GM12878 (cell line): ENCODE data around the gene AGBL4.

Experiments
- HCFC1 ChIP-seq: fragments of 150-350 bp; IDR thresholded peaks from 2 replicates; pipeline ENCODE4 v1.6.1; 2014; ENCODE audit warnings: low read length
- POLR2AphosphoS5 ChIP-seq: IDR thresholded peaks from 2 replicates; pipeline ENCODE4 v1.6.1; 2011; ENCODE audit warnings: mild to moderate bottlenecking, low read length, inconsistent platforms
- YY1 ChIP-seq: IDR thresholded peaks from 2 replicates; pipeline ENCODE4 v1.6.1; 2011; ENCODE audit warnings: low read depth, mild to moderate bottlenecking, low read length
- ZNF24 ChIP-seq: fragments of 450-650 bp; IDR thresholded peaks from 2 replicates; pipeline ENCODE4 v1.6.1; 2017; ENCODE audit warnings: antibody characterized with exemption, mild to moderate bottlenecking
- TF ChIP-seq, protein P1 (sequence below): IDR thresholded peaks from 2 replicates; pipeline ENCODE4 v1.6.1; 2012; ENCODE audit warnings: mild to moderate bottlenecking, low read depth, low read length
- TF ChIP-seq, protein P2 (sequence below), 3 experiments: IDR thresholded peaks in 2 of 3; conservative IDR thresholded peaks in 1 of 3; 2 replicates each; pipeline ENCODE4 v1.5.1; 2011; ENCODE audit warnings: low read depth in 3 of 3, low read length in 3 of 3, mild to moderate bottlenecking in 3 of 3, control low read depth in 2 of 3, moderate library complexity in 2 of 3, inconsistent platforms in 1 of 3, mixed read lengths in 1 of 3; ENCODE audit not compliant: control insufficient read depth in 2 of 3, insufficient read depth in 1 of 3; ENCODE audit errors: extremely low read depth in 1 of 3

DNA sequence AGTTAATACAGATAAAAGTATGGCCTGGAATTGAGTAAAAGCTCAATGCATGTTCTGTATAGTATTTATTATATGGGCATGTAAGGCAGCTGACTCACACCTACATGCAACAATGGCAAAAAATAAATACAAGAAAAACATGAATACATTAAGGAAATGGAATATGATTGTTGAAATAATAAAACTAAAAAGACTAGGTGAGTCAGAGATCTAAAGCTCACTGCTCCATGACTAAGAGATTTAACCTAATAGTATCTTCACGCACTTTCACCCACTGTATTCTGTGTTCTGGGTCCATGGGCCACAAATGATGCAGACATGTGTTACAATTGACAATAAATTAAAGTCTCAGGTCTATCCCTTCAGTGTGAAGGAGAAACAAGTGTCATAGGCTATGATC lies 607.0 kb downstream of the AGBL4 start:
- TF ChIP-seq ZNF24, result no peak
- TF ChIP-seq YY1, result no peak
- TF ChIP-seq HCFC1, result no peak
- TF ChIP-seq, protein P1, sequence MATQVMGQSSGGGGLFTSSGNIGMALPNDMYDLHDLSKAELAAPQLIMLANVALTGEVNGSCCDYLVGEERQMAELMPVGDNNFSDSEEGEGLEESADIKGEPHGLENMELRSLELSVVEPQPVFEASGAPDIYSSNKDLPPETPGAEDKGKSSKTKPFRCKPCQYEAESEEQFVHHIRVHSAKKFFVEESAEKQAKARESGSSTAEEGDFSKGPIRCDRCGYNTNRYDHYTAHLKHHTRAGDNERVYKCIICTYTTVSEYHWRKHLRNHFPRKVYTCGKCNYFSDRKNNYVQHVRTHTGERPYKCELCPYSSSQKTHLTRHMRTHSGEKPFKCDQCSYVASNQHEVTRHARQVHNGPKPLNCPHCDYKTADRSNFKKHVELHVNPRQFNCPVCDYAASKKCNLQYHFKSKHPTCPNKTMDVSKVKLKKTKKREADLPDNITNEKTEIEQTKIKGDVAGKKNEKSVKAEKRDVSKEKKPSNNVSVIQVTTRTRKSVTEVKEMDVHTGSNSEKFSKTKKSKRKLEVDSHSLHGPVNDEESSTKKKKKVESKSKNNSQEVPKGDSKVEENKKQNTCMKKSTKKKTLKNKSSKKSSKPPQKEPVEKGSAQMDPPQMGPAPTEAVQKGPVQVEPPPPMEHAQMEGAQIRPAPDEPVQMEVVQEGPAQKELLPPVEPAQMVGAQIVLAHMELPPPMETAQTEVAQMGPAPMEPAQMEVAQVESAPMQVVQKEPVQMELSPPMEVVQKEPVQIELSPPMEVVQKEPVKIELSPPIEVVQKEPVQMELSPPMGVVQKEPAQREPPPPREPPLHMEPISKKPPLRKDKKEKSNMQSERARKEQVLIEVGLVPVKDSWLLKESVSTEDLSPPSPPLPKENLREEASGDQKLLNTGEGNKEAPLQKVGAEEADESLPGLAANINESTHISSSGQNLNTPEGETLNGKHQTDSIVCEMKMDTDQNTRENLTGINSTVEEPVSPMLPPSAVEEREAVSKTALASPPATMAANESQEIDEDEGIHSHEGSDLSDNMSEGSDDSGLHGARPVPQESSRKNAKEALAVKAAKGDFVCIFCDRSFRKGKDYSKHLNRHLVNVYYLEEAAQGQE, result no peak
- TF ChIP-seq, protein P2, sequence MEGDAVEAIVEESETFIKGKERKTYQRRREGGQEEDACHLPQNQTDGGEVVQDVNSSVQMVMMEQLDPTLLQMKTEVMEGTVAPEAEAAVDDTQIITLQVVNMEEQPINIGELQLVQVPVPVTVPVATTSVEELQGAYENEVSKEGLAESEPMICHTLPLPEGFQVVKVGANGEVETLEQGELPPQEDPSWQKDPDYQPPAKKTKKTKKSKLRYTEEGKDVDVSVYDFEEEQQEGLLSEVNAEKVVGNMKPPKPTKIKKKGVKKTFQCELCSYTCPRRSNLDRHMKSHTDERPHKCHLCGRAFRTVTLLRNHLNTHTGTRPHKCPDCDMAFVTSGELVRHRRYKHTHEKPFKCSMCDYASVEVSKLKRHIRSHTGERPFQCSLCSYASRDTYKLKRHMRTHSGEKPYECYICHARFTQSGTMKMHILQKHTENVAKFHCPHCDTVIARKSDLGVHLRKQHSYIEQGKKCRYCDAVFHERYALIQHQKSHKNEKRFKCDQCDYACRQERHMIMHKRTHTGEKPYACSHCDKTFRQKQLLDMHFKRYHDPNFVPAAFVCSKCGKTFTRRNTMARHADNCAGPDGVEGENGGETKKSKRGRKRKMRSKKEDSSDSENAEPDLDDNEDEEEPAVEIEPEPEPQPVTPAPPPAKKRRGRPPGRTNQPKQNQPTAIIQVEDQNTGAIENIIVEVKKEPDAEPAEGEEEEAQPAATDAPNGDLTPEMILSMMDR (IDR thresholded peaks at IDR 0.05 in 2 of 3, conservative IDR thresholded peaks at IDR 0.05 in 1 of 3; ENCODE audit: control insufficient read depth in 2 of 3, extremely low read depth in 1 of 3, insufficient read depth in 1 of 3, low read depth in 3 of 3, low read length in 3 of 3), result no peak
- no peak for TF ChIP-seq POLR2AphosphoS5
